Measurements from ENCODE around the gene KYNU.

- TF ChIP-seq CTCF (IDR thresholded peaks at IDR 0.05) (no peak), POLR2A (IDR thresholded peaks at IDR 0.05) (no peak)
Observed at GRCh38 chr2:142952793-142953494, 75.5 kb downstream of the KYNU start.
